AG09319 (cell line): ENCODE results near the gene SYPL2.

Experiments
- DNase-seq: peaks from one replicate; pipeline ENCODE4 v3.0.0-alpha.2; 2010; ENCODE audit warnings: low read depth; ENCODE audit errors: extremely low read depth
- CTCF ChIP-seq: IDR thresholded peaks from 2 replicates; pipeline ENCODE4 v1.5.1; 2011; ENCODE audit warnings: low read depth, mild to moderate bottlenecking, inconsistent platforms, low read length, moderate library complexity

The SYPL2 gene

GRCh38 chr1:109517337-109517736 lies 51.0 kb downstream of the SYPL2 start:
- TF ChIP-seq CTCF = no peak
- DNase-seq = no peak

- DNase-seq = no peak
- no peak for TF ChIP-seq CTCF
Observed at GRCh38 chr1:109521002-109521951, 54.9 kb downstream of the SYPL2 start.

- no peak for DNase-seq
- TF ChIP-seq CTCF = no peak
Observed at GRCh38 chr1:109522026-109522425, 55.7 kb downstream of the SYPL2 start.

GRCh38 chr1:109523706-109524105 lies 57.4 kb downstream of the SYPL2 start:
- DNase-seq = no peak
- no peak for TF ChIP-seq CTCF

GRCh38 chr1:109527098-109527811 lies 60.9 kb downstream of the SYPL2 start:
- no peak for DNase-seq
- TF ChIP-seq CTCF = no peak

- DNase-seq = no peak
- TF ChIP-seq CTCF = no peak
Observed at GRCh38 chr1:109527846-109528695, 61.7 kb downstream of the SYPL2 start.

- TF ChIP-seq CTCF = no peak
- DNase-seq = no peak
Observed at GRCh38 chr1:109528712-109529111, 62.4 kb downstream of the SYPL2 start.
